K562 (cell line): ENCODE measurements around the gene USP20. TPM values are rescaled to one million over a fixed set of nuclear protein-coding genes. Genes with fewer than 3 reads are reported as not detected.

Experiments used
- CREBBP ChIP-seq: IDR thresholded peaks from one replicate; pipeline ENCODE4 v1.6.1; 2012; ENCODE audit warnings: low read depth, mild to moderate bottlenecking, control low read depth, inconsistent platforms, low read length
- DPF2 ChIP-seq: fragments of 450-650 bp; IDR thresholded peaks from 2 replicates; pipeline ENCODE4 v1.6.1; 2016
- ETV6 ChIP-seq, 3 experiments: fragments of 150-350 bp in 1 of 3; sonication (generic) in 1 of 3; formaldehyde crosslinking in 1 of 3; IDR thresholded peaks; 2 replicates each; pipeline versions ENCODE4 v1.6.1 to v1.8.0; 2014 to 2022; ENCODE audit warnings: borderline replicate concordance in 2 of 3, low read depth in 2 of 3, antibody characterized with exemption in 1 of 3, low read length in 1 of 3, mild to moderate bottlenecking in 1 of 3, missing genetic modification reagents in 1 of 3
- HDAC1 ChIP-seq, 2 experiments: fragments of 450-650 bp; IDR thresholded peaks; 2 replicates each; pipeline ENCODE4 v1.6.1; 2016 to 2017; ENCODE audit warnings: inconsistent platforms in 1 of 2, mild to moderate bottlenecking in 1 of 2, moderate library complexity in 1 of 2
- HDAC2 ChIP-seq: fragments of 450-650 bp; IDR thresholded peaks from 2 replicates; pipeline ENCODE4 v1.6.1; 2016; ENCODE audit warnings: mild to moderate bottlenecking
- HIVEP1 ChIP-seq: fragments of 250-450 bp; sonication (Bioruptor Pico); IDR thresholded peaks from 2 replicates; pipeline ENCODE4 v1.4.0; 2020; ENCODE audit warnings: mild to moderate bottlenecking
- NR1H2 ChIP-seq: sonication (generic); formaldehyde crosslinking; IDR thresholded peaks from 2 replicates; pipeline ENCODE4 v1.4.0; 2020; ENCODE audit warnings: mild to moderate bottlenecking, missing genetic modification reagents
- NR2F6 ChIP-seq: fragments of 450-650 bp; formaldehyde crosslinking; IDR thresholded peaks from 2 replicates; pipeline ENCODE4 v1.4.0; 2020; ENCODE audit warnings: mild to moderate bottlenecking
- POLR2B ChIP-seq: fragments of 450-650 bp; IDR thresholded peaks from 2 replicates; pipeline ENCODE4 v1.6.1; 2018; ENCODE audit warnings: low read depth; ENCODE audit not compliant: partially characterized antibody
- RBFOX2 ChIP-seq: fragments of 200-400 bp; formaldehyde crosslinking; IDR thresholded peaks from 2 replicates; pipeline ENCODE4 v1.6.1; 2017; ENCODE audit warnings: low read depth, mild to moderate bottlenecking, low read length, moderate library complexity
- RFX1 ChIP-seq: fragments of 450-650 bp; IDR thresholded peaks from 2 replicates; pipeline ENCODE4 v1.6.1; 2016; ENCODE audit warnings: mild to moderate bottlenecking, moderate library complexity
- ZKSCAN3 ChIP-seq: fragments of 250-450 bp; sonication (Bioruptor Pico); IDR thresholded peaks from 2 replicates; pipeline ENCODE4 v1.4.0; 2020
- ZNF57 ChIP-seq: fragments of 450-650 bp; formaldehyde crosslinking; IDR thresholded peaks from 2 replicates; pipeline ENCODE4 v1.4.0; 2020; ENCODE audit warnings: mild to moderate bottlenecking, moderate library complexity
- ZNF644 ChIP-seq: fragments of 200-800 bp; sonication (Bioruptor generic); IDR thresholded peaks from 2 replicates; pipeline ENCODE4 v1.6.1; 2016; ENCODE audit warnings: low read depth, missing genetic modification characterization, missing compliant biosample characterization
- polyA plus RNA-seq, 8 experiments: library from polyadenylated mRNA; depleted of rRNA in 4 of 8; stranded (reverse) in 5 of 8; unstranded in 3 of 8; fragments of >200 nt; fragmentation: Nextera tagmentation in 2 of 8; fragmentation: Illumina TruSeq in 1 of 8; extraction: Ambion mirVana in 2 of 8; extraction: Trizol in 1 of 8; gene quantifications; 2 replicates each; pipeline versions ENCODE4 v1.2.1 to v1.2.3, GENCODE V29; 2011 to 2014; ENCODE audit warnings: inconsistent platforms in 1 of 8, missing spikeins in 1 of 8
- total RNA-seq, 7 experiments: library from RNA; depleted of rRNA in 6 of 7; stranded (reverse); fragments of >200 nt in 6 of 7; fragmentation: Illumina TruSeq in 2 of 7; extraction: Trizol in 2 of 7; gene quantifications; 2 replicates each; pipeline versions ENCODE4 v1.2.1 to v1.2.3, GENCODE V29; 2011 to 2021; ENCODE audit warnings: low replicate concordance in 1 of 7
- TF ChIP-seq, protein P1 (sequence below): fragments of 450-650 bp; IDR thresholded peaks from 2 replicates; pipeline ENCODE4 v1.6.1; 2016
- TF ChIP-seq, protein P2 (sequence below): fragments of 250-450 bp; sonication (Bioruptor Pico); IDR thresholded peaks from 2 replicates; pipeline ENCODE4 v1.8.0; 2021; ENCODE audit warnings: borderline replicate concordance, mild to moderate bottlenecking, moderate library complexity; ENCODE audit not compliant: poor library complexity, severe bottlenecking
- TF ChIP-seq, protein P3 (sequence below), 2 experiments: fragments of 150-350 bp in 1 of 2; IDR thresholded peaks; 2 replicates each; pipeline ENCODE4 v1.6.1; 2012 to 2016; ENCODE audit warnings: low read depth in 2 of 2, low read length in 2 of 2, mild to moderate bottlenecking in 1 of 2, moderate library complexity in 1 of 2
- TF ChIP-seq, protein P4 (sequence below): fragments of 250-450 bp; sonication (Bioruptor Pico); IDR thresholded peaks from 2 replicates; pipeline ENCODE4 v1.8.0; 2021; ENCODE audit warnings: mild to moderate bottlenecking, moderate library complexity
- TF ChIP-seq, protein P5 (sequence below): fragments of 450-650 bp; formaldehyde crosslinking; IDR thresholded peaks from 2 replicates; pipeline ENCODE4 v1.4.0; 2022; ENCODE audit warnings: missing genetic modification characterization

The USP20 gene
- total and polyA plus RNA-seq, 9 of the 15 experiments (the other 6 are each of a cell fraction or from before 2014, with no cell fraction given): 1.9 to 136 (median 49.1) TPM

DNA sequence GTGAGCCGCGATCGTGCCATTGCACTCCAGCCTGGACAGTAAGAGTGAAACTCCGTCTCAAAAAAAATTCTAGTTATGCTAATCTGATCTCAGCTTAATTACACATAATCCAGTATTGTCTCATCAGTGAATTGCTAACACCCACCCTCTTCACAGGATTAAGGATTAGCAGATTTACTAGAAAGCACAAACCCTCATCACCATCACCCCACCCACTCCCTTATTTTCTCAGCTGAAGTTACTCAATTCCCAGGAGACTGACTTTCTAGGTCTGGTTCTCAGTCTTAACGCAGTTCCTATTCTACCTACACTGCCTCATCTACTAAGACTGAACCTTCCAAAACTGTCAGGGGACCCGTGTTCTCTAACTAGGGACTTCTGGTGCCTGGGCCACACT is 23.3 kb upstream of the USP20 start (continued):
- TF ChIP-seq HIVEP1 (CRISPR knock-in tag): no peak
- TF ChIP-seq ZKSCAN3: no peak
- TF ChIP-seq, protein P1, sequence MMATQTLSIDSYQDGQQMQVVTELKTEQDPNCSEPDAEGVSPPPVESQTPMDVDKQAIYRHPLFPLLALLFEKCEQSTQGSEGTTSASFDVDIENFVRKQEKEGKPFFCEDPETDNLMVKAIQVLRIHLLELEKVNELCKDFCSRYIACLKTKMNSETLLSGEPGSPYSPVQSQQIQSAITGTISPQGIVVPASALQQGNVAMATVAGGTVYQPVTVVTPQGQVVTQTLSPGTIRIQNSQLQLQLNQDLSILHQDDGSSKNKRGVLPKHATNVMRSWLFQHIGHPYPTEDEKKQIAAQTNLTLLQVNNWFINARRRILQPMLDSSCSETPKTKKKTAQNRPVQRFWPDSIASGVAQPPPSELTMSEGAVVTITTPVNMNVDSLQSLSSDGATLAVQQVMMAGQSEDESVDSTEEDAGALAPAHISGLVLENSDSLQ: no peak
- no peak for TF ChIP-seq CREBBP
- TF ChIP-seq, protein P2, sequence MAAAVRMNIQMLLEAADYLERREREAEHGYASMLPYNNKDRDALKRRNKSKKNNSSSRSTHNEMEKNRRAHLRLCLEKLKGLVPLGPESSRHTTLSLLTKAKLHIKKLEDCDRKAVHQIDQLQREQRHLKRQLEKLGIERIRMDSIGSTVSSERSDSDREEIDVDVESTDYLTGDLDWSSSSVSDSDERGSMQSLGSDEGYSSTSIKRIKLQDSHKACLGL (CRISPR knock-in tag): no peak
- TF ChIP-seq RFX1: no peak
- TF ChIP-seq DPF2: no peak
- TF ChIP-seq ETV6 (IDR thresholded peaks at IDR 0.05; ENCODE audit: borderline replicate concordance in 1 of 2, low read depth in 2 of 2, low read length in 1 of 2): no peak
- TF ChIP-seq ETV6 (CRISPR knock-in tag; IDR thresholded peaks at IDR 0.05; ENCODE audit: borderline replicate concordance): no peak
- TF ChIP-seq, protein P3, sequence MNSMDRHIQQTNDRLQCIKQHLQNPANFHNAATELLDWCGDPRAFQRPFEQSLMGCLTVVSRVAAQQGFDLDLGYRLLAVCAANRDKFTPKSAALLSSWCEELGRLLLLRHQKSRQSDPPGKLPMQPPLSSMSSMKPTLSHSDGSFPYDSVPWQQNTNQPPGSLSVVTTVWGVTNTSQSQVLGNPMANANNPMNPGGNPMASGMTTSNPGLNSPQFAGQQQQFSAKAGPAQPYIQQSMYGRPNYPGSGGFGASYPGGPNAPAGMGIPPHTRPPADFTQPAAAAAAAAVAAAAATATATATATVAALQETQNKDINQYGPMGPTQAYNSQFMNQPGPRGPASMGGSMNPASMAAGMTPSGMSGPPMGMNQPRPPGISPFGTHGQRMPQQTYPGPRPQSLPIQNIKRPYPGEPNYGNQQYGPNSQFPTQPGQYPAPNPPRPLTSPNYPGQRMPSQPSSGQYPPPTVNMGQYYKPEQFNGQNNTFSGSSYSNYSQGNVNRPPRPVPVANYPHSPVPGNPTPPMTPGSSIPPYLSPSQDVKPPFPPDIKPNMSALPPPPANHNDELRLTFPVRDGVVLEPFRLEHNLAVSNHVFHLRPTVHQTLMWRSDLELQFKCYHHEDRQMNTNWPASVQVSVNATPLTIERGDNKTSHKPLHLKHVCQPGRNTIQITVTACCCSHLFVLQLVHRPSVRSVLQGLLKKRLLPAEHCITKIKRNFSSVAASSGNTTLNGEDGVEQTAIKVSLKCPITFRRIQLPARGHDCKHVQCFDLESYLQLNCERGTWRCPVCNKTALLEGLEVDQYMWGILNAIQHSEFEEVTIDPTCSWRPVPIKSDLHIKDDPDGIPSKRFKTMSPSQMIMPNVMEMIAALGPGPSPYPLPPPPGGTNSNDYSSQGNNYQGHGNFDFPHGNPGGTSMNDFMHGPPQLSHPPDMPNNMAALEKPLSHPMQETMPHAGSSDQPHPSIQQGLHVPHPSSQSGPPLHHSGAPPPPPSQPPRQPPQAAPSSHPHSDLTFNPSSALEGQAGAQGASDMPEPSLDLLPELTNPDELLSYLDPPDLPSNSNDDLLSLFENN (IDR thresholded peaks at IDR 0.05; ENCODE audit: low read depth in 2 of 2, low read length in 2 of 2): no peak
- no peak for TF ChIP-seq HDAC2
- TF ChIP-seq ZNF644 (tag): no peak
- no peak for TF ChIP-seq NR1H2 (CRISPR knock-in tag)
- no peak for TF ChIP-seq NR2F6 (CRISPR knock-in tag)
- TF ChIP-seq, protein P4, sequence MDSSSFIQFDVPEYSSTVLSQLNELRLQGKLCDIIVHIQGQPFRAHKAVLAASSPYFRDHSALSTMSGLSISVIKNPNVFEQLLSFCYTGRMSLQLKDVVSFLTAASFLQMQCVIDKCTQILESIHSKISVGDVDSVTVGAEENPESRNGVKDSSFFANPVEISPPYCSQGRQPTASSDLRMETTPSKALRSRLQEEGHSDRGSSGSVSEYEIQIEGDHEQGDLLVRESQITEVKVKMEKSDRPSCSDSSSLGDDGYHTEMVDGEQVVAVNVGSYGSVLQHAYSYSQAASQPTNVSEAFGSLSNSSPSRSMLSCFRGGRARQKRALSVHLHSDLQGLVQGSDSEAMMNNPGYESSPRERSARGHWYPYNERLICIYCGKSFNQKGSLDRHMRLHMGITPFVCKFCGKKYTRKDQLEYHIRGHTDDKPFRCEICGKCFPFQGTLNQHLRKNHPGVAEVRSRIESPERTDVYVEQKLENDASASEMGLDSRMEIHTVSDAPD (CRISPR knock-in tag): no peak
- TF ChIP-seq ZNF57 (CRISPR knock-in tag): no peak
- TF ChIP-seq HDAC1 (IDR thresholded peaks at IDR 0.05): peak in 1 of 2 experiments; percentile 13; a peak in 1 of 4 replicates
- TF ChIP-seq POLR2B: peak; percentile 39
- TF ChIP-seq, protein P5, sequence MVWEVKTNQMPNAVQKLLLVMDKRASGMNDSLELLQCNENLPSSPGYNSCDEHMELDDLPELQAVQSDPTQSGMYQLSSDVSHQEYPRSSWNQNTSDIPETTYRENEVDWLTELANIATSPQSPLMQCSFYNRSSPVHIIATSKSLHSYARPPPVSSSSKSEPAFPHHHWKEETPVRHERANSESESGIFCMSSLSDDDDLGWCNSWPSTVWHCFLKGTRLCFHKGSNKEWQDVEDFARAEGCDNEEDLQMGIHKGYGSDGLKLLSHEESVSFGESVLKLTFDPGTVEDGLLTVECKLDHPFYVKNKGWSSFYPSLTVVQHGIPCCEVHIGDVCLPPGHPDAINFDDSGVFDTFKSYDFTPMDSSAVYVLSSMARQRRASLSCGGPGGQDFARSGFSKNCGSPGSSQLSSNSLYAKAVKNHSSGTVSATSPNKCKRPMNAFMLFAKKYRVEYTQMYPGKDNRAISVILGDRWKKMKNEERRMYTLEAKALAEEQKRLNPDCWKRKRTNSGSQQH: 0 out of 2 replicates have a peak, but pooled peaks have one; percentile 21
- peak; percentile 3; the same call in 1 of the 2 replicates for TF ChIP-seq RBFOX2
